ENCODE measurements around the gene KIF1B.
"Not testable (repeated sequence)": the region's sequence is repeated elsewhere in the genome, so short reads cannot be mapped to it uniquely, and the experiment has no call there.

Gene KIF1B

DNA sequence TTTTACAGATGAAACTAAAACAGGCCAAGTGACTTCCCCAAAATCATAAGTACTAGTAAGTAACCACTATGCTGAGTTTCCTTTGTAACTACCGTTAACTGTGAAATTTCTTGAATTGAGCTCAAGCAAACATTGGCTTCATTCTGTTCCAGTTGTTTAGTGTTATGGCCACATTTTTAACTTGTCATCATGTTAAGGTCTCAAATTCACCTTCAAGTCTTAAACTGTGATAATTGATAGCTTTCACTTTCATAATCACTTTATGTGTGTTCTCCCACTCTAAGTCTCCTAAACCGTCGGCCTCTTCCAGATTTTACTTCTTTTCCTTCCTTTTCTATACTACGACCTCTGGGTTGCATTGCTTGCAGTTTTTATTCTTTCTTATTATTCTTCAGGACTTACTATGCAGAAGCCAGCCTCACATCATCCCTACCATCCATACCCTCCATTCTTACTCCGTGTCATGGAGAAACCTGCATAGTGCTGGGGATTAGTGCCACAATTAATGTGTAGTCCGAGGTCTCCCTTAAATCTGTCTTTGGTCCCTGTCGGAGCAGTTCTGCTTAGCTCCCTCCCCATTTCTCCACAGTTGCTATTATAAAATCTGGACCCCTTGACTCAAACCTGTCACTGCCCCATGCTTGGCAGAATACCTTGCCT, 5.8 kb downstream of the KIF1B start:
- H3K4me3 ChIP-seq (ENCODE audit: low read length) = no peak overlapping the region
- DNase-seq (ENCODE audit: low read depth) = no peak
- TF ChIP-seq, protein P1, sequence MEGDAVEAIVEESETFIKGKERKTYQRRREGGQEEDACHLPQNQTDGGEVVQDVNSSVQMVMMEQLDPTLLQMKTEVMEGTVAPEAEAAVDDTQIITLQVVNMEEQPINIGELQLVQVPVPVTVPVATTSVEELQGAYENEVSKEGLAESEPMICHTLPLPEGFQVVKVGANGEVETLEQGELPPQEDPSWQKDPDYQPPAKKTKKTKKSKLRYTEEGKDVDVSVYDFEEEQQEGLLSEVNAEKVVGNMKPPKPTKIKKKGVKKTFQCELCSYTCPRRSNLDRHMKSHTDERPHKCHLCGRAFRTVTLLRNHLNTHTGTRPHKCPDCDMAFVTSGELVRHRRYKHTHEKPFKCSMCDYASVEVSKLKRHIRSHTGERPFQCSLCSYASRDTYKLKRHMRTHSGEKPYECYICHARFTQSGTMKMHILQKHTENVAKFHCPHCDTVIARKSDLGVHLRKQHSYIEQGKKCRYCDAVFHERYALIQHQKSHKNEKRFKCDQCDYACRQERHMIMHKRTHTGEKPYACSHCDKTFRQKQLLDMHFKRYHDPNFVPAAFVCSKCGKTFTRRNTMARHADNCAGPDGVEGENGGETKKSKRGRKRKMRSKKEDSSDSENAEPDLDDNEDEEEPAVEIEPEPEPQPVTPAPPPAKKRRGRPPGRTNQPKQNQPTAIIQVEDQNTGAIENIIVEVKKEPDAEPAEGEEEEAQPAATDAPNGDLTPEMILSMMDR (conservative IDR thresholded peaks at IDR 0.05; ENCODE audit: low read depth, low read length) = no peak

GRCh38 chr1:10217748-10218441, 7.5 kb downstream of the KIF1B start:
- TF ChIP-seq, protein P1 (conservative IDR thresholded peaks at IDR 0.05; ENCODE audit: low read depth, low read length) = no peak
- H3K4me3 ChIP-seq (ENCODE audit: low read length) = no peak overlapping the region
- DNase-seq (ENCODE audit: low read depth) = no peak

GRCh38 chr1:10220200-10220599, 9.8 kb downstream of the KIF1B start:
- TF ChIP-seq, protein P1 (conservative IDR thresholded peaks at IDR 0.05; ENCODE audit: low read depth, low read length) = no peak
- no peak for DNase-seq (ENCODE audit: low read depth)

DNA sequence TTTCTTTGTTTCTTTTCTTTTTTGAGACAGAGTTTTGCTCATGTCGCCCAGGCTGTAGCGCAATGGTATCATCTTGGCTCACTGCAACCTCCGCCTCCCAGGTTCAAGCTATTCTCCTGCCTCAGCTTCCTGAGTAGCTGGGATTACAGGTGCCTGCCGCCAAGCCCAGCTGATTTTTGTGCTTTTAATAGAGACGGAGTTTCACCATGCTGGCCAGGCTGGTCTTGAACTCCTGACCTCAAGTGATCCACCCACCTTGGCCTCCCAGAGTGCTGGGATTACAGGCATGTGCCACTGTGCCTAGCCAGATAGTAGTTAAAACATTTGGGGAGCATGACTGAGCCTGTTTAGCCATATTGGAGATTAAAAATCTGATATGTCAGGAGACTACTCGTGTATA, 10.3 kb downstream of the KIF1B start:
- not testable (repeated sequence) for H3K4me3 ChIP-seq (ENCODE audit: low read length); DNase-seq (ENCODE audit: low read depth)

More at GRCh38 chr1:10220200-10220599, 9.8 kb downstream of the KIF1B start:
- no peak overlapping the region for H3K4me3 ChIP-seq (ENCODE audit: low read length)

DNA sequence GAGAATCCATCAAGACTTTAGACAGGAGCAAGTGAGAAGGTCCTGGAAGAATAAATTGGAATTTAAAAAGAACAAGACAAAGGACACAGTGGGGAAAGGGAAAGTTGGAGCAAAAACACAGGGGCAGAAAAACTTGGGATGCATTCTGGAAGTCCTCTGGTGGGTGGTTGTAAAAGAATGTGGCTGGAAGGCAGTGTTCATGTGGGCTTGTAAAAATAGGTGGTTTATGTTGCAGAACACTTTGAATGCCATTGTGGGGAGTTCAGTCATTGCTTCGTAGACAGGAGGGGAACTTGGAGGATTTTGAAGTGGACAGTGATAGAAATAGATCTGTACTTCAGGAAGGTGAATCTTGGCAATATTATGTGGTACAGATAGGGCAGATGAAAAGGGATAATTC, 15.2 kb downstream of the KIF1B start:
- TF ChIP-seq, protein P1 (conservative IDR thresholded peaks at IDR 0.05; ENCODE audit: low read depth, low read length) = no peak
- no peak overlapping the region for H3K4me3 ChIP-seq (ENCODE audit: low read length)
- no peak for DNase-seq (ENCODE audit: low read depth)

GRCh38 chr1:10228528-10228927, 18.2 kb downstream of the KIF1B start:
- TF ChIP-seq, protein P1 (conservative IDR thresholded peaks at IDR 0.05; ENCODE audit: low read depth, low read length) = no peak
- H3K4me3 ChIP-seq (ENCODE audit: low read length) = no peak overlapping the region
- no peak for DNase-seq (ENCODE audit: low read depth)

GRCh38 chr1:10229903-10230302, 19.5 kb downstream of the KIF1B start:
- TF ChIP-seq, protein P1 (conservative IDR thresholded peaks at IDR 0.05; ENCODE audit: low read depth, low read length) = no peak
- DNase-seq (ENCODE audit: low read depth) = no peak
- H3K4me3 ChIP-seq (ENCODE audit: low read length) = no peak overlapping the region

All from retinal pigment epithelial cell (primary cell).